OCI-LY7 (cell line): Measurements from ENCODE around the gene MGMT.

ENCODE experiments used
- EZH2phosphoT487 ChIP-seq: fragments of 200-600 bp; sonication (generic); IDR thresholded peaks from 2 replicates; pipeline ENCODE4 v1.6.1; 2018; ENCODE audit warnings: low read depth, borderline replicate concordance, mild to moderate bottlenecking, mixed run types, antibody characterized with exemption, low read length, moderate library complexity, mixed read lengths
- TF ChIP-seq, protein P1 (sequence below): fragments of 200-600 bp; sonication (generic); conservative IDR thresholded peaks from 2 replicates; pipeline ENCODE4 v1.5.1; 2014; ENCODE audit warnings: mild to moderate bottlenecking, antibody characterized with exemption, low read length, moderate library complexity, mixed read lengths

DNA sequence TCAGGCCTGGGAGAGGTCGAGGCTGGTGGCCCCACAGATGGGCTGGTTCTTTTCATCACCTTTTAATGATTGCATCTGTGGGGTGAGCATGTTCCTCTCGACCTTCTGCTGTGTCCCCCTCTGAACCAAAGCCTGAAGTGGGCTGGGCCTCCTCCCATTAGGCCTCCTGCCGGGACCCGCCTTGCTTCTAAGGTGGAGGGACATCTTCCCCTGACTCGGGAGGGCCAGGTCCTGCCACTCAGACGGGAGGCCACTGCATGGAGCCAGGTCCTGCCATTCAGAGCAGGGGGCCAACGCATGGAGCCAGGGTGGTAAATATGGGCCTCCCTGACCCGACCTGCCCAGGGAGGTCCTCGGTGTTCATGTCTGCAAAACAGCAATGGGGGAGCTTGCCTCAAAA is 308.6 kb downstream of the MGMT start:
- TF ChIP-seq, protein P1, sequence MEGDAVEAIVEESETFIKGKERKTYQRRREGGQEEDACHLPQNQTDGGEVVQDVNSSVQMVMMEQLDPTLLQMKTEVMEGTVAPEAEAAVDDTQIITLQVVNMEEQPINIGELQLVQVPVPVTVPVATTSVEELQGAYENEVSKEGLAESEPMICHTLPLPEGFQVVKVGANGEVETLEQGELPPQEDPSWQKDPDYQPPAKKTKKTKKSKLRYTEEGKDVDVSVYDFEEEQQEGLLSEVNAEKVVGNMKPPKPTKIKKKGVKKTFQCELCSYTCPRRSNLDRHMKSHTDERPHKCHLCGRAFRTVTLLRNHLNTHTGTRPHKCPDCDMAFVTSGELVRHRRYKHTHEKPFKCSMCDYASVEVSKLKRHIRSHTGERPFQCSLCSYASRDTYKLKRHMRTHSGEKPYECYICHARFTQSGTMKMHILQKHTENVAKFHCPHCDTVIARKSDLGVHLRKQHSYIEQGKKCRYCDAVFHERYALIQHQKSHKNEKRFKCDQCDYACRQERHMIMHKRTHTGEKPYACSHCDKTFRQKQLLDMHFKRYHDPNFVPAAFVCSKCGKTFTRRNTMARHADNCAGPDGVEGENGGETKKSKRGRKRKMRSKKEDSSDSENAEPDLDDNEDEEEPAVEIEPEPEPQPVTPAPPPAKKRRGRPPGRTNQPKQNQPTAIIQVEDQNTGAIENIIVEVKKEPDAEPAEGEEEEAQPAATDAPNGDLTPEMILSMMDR, result no peak
- TF ChIP-seq EZH2phosphoT487, result no peak
